DOHH2 (cell line): Measurements from ENCODE around the gene CCDC59.

ENCODE experiments used
- EZH2phosphoT487 ChIP-seq: fragments of 200-600 bp; sonication (generic); IDR thresholded peaks from 2 replicates; pipeline ENCODE4 v1.6.1; 2017; ENCODE audit warnings: borderline replicate concordance, mild to moderate bottlenecking, antibody characterized with exemption, low read length, moderate library complexity, mixed read lengths
- TF ChIP-seq, protein P1 (sequence below): fragments of 200-600 bp; sonication (generic); IDR thresholded peaks from one replicate; pipeline ENCODE4 v1.5.1; 2014; ENCODE audit warnings: antibody characterized with exemption, mild to moderate bottlenecking, low read depth, low read length; ENCODE audit not compliant: poor library complexity, severe bottlenecking

DNA sequence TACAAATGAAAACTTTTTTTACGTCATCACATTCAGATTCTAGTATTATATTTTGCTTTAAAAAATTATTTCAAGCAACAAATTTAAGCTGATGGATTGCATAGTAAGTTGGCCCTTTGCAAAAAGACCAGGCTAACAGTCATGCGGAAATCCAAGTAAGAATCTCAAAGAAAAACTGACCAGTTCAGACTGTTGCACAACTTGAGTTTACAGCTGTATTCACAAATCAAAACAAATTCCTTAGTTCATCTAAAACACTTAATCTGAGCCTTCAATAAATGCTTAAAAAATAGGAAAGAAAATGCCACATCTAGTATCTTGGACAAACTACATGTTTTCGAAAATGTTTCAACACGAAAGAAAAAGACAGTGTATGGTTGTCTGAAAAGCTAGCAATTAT lies 847 bp downstream of the CCDC59 start:
- TF ChIP-seq, protein P1, sequence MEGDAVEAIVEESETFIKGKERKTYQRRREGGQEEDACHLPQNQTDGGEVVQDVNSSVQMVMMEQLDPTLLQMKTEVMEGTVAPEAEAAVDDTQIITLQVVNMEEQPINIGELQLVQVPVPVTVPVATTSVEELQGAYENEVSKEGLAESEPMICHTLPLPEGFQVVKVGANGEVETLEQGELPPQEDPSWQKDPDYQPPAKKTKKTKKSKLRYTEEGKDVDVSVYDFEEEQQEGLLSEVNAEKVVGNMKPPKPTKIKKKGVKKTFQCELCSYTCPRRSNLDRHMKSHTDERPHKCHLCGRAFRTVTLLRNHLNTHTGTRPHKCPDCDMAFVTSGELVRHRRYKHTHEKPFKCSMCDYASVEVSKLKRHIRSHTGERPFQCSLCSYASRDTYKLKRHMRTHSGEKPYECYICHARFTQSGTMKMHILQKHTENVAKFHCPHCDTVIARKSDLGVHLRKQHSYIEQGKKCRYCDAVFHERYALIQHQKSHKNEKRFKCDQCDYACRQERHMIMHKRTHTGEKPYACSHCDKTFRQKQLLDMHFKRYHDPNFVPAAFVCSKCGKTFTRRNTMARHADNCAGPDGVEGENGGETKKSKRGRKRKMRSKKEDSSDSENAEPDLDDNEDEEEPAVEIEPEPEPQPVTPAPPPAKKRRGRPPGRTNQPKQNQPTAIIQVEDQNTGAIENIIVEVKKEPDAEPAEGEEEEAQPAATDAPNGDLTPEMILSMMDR, result no peak
- no peak for TF ChIP-seq EZH2phosphoT487
